NB4 (cell line): ENCODE results near the gene ZBED4.

ENCODE experiments used
- POLR2A ChIP-seq: IDR thresholded peaks from 2 replicates; pipeline ENCODE4 v1.6.1; 2011; ENCODE audit warnings: mild to moderate bottlenecking; ENCODE audit not compliant: insufficient read length; ENCODE audit errors: extremely low read depth
- TF ChIP-seq, protein P1 (sequence below): IDR thresholded peaks from one replicate; pipeline ENCODE4 v1.5.1; 2012; ENCODE audit warnings: low read depth, low read length

DNA sequence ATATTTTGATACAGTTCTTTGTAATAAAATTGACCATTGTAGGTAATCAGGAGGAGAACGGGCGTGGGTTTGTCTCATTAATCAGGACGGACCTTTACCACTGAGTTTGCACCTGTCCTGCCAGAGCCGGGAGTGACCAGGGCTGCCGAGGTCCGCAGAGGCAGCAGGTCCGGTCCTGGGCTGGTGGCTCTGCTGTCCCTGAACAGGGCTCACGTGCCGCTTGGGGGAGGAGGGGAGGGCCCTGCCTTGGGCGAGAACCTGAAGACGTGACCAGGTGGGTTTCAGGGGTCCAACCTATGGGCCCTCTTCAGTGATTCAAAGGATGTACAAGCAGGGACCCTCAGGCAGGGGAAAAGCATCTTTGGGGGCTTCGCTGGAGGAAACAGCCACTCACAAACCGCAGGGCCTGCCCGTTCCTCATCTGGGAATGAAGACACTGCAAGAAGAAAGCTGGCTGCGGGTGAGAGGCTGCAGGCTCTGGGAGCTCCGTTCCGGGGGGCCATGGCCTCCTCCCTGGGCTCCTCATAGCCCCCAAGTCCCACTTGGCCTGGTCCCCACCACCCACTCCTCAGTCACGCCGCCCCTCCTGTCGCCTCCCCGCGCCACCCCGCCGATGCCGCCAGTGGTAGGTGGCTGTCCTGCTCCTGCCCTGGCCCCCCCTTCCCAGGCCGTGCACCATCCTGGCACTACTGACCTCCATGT, 74.0 kb downstream of the ZBED4 start:
- TF ChIP-seq POLR2A = no peak
- TF ChIP-seq, protein P1, sequence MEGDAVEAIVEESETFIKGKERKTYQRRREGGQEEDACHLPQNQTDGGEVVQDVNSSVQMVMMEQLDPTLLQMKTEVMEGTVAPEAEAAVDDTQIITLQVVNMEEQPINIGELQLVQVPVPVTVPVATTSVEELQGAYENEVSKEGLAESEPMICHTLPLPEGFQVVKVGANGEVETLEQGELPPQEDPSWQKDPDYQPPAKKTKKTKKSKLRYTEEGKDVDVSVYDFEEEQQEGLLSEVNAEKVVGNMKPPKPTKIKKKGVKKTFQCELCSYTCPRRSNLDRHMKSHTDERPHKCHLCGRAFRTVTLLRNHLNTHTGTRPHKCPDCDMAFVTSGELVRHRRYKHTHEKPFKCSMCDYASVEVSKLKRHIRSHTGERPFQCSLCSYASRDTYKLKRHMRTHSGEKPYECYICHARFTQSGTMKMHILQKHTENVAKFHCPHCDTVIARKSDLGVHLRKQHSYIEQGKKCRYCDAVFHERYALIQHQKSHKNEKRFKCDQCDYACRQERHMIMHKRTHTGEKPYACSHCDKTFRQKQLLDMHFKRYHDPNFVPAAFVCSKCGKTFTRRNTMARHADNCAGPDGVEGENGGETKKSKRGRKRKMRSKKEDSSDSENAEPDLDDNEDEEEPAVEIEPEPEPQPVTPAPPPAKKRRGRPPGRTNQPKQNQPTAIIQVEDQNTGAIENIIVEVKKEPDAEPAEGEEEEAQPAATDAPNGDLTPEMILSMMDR = no peak
